Tibial artery (tissue), 4 donors: ENCODE results near the gene ZNF331.

Source experiments
- DNase-seq, 2 donors: peaks; one replicate each; pipeline ENCODE4 v3.0.0-alpha.2; 2019
- H3K27ac ChIP-seq, 2 donors: fragments of 200-600 bp; sonication (generic) in 1 of 2; 1 replicate in 1 of 2; 2 replicates in 1 of 2; pipeline ENCODE4 v1.5.1; 2018 to 2019; ENCODE audit warnings: mild to moderate bottlenecking in 1 of 2
- H3K27me3 ChIP-seq, 2 donors: fragments of 200-600 bp; sonication (generic) in 1 of 2; one replicate each; pipeline versions ENCODE4 v1.5.1 to v1.6.0; 2016 to 2019
- H3K36me3 ChIP-seq, 3 donors: fragments of 200-600 bp; sonication (generic) in 2 of 3; one replicate each; pipeline ENCODE4 v1.5.1; 2016 to 2019; ENCODE audit warnings: mild to moderate bottlenecking in 2 of 3
- H3K4me1 ChIP-seq, 4 donors: fragments of 200-600 bp; sonication (generic) in 2 of 4; 1 replicate in 3 of 4; 2 replicates in 1 of 4; pipeline ENCODE4 v1.5.1; 2016 to 2019
- H3K4me3 ChIP-seq, 2 donors: fragments of 200-600 bp; sonication (generic) in 1 of 2; 1 replicate in 1 of 2; 2 replicates in 1 of 2; pipeline ENCODE4 v1.5.1; 2018 to 2019; ENCODE audit warnings: mild to moderate bottlenecking in 2 of 2
- H3K9me3 ChIP-seq, 3 donors: fragments of 200-600 bp; sonication (generic) in 1 of 3; one replicate each; pipeline ENCODE4 v1.5.1; 2016 to 2019
- intact Hi-C: fragments of 100-400 bp; cut with DNase I; formaldehyde crosslinking; loops from one replicate; pipeline ENCODE4 v1.15.0; 2023; ENCODE audit warnings: low total_unique reads
- TF ChIP-seq, protein P1 (sequence below), 2 experiments: fragments of 200-600 bp in 1 of 2; fragments of 450-650 bp in 1 of 2; IDR thresholded peaks; one replicate each; pipeline ENCODE4 v1.5.1; 2017 to 2019; ENCODE audit warnings: antibody characterized with exemption in 2 of 2, mild to moderate bottlenecking in 1 of 2, moderate library complexity in 1 of 2

The ZNF331 gene

GRCh38 chr19:53504885-53505284 is 33.1 kb upstream of the ZNF331 start:
- TF ChIP-seq, protein P1, sequence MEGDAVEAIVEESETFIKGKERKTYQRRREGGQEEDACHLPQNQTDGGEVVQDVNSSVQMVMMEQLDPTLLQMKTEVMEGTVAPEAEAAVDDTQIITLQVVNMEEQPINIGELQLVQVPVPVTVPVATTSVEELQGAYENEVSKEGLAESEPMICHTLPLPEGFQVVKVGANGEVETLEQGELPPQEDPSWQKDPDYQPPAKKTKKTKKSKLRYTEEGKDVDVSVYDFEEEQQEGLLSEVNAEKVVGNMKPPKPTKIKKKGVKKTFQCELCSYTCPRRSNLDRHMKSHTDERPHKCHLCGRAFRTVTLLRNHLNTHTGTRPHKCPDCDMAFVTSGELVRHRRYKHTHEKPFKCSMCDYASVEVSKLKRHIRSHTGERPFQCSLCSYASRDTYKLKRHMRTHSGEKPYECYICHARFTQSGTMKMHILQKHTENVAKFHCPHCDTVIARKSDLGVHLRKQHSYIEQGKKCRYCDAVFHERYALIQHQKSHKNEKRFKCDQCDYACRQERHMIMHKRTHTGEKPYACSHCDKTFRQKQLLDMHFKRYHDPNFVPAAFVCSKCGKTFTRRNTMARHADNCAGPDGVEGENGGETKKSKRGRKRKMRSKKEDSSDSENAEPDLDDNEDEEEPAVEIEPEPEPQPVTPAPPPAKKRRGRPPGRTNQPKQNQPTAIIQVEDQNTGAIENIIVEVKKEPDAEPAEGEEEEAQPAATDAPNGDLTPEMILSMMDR (IDR thresholded peaks at IDR 0.05), result no peak
- H3K27me3 ChIP-seq, result peaks cover 0 to 26% of the 10 kb centered on the region in 2 donors
- no peaks in the 10 kb centered on the region for H3K36me3 ChIP-seq
- peaks cover 0 to 3% (median 0%) of the 10 kb centered on the region in 4 donors for H3K4me1 ChIP-seq
- DNase-seq, result peak in 1 of 2 donors; percentile 32
- peak overlapping the region in 1 of 2 donors; percentile 11 for H3K4me3 ChIP-seq
- intact Hi-C loops, result loop anchor here (5.0 kb wide), 1 partner anchor 142 kb away; no protein-coding TSS in a partner anchor
- H3K27ac ChIP-seq, result no peak overlapping the region
- no peaks in the 10 kb centered on the region for H3K9me3 ChIP-seq

GRCh38 chr19:53506728-53507127 is 31.2 kb upstream of the ZNF331 start:
- Histone ChIP-seq H3K27ac (no peak overlapping the region), H3K9me3 (no peaks in the 10 kb centered on the region), H3K4me3 (no peak overlapping the region), H3K36me3 (no peaks in the 10 kb centered on the region), H3K27me3 (peaks cover 0 to 22% of the 10 kb centered on the region in 2 donors), H3K4me1 (peaks cover 0 to 3% (median 0%) of the 10 kb centered on the region in 4 donors)
- intact Hi-C loops, result loop anchor here (5.0 kb wide), 1 partner anchor 141 kb away; no protein-coding TSS in a partner anchor
- TF ChIP-seq, protein P1 (IDR thresholded peaks at IDR 0.05), result no peak
- DNase-seq, result no peak

GRCh38 chr19:53507523-53508442 is 30.2 kb upstream of the ZNF331 start:
- intact Hi-C loops, result loop anchor here (5.0 kb wide), 1 partner anchor 140 kb away; no protein-coding TSS in a partner anchor
- H3K9me3 ChIP-seq, result no peaks in the 10 kb centered on the region
- no peaks in the 10 kb centered on the region for H3K36me3 ChIP-seq
- H3K27ac ChIP-seq, result no peak overlapping the region
- no peak overlapping the region for H3K4me3 ChIP-seq
- peaks cover 0 to 3% (median 0%) of the 10 kb centered on the region in 4 donors for H3K4me1 ChIP-seq
- TF ChIP-seq, protein P1 (IDR thresholded peaks at IDR 0.05), result no peak
- peaks cover 0 to 21% of the 10 kb centered on the region in 2 donors for H3K27me3 ChIP-seq
- DNase-seq, result no peak

GRCh38 chr19:53509443-53509842 is 28.5 kb upstream of the ZNF331 start:
- Histone ChIP-seq H3K27me3 (peaks cover 0 to 16% of the 10 kb centered on the region in 2 donors), H3K9me3 (no peaks in the 10 kb centered on the region), H3K4me3 (no peak overlapping the region), H3K36me3 (no peaks in the 10 kb centered on the region), H3K4me1 (peaks cover 0 to 3% (median 0%) of the 10 kb centered on the region in 4 donors), H3K27ac (no peak overlapping the region)
- TF ChIP-seq, protein P1 (IDR thresholded peaks at IDR 0.05), result no peak
- no peak for DNase-seq
- intact Hi-C loops, result loop anchor here (5.0 kb wide), 1 partner anchor 138 kb away; no protein-coding TSS in a partner anchor

- Histone ChIP-seq H3K27ac (no peak overlapping the region), H3K4me3 (no peak overlapping the region), H3K27me3 (peaks cover 0 to 15% of the 10 kb centered on the region in 2 donors), H3K36me3 (no peaks in the 10 kb centered on the region), H3K4me1 (peaks cover 0 to under 1% (median 0%) of the 10 kb centered on the region in 4 donors), H3K9me3 (no peaks in the 10 kb centered on the region)
- DNase-seq, result no peak
- TF ChIP-seq, protein P1 (IDR thresholded peaks at IDR 0.05), result no peak
- intact Hi-C loops, result loop anchor here (5.0 to 10.0 kb wide), 3 partner anchors 45 to 137 kb away; partner anchors contain the start of gene ZNF813
Observed at GRCh38 chr19:53509845-53510244, 28.1 kb upstream of the ZNF331 start.
